Sigmoid colon (tissue), 7 donors: ENCODE data around the gene DLX1. TPM values are rescaled to one million over a fixed set of nuclear protein-coding genes. Genes with fewer than 3 reads are reported as not detected.
"Not testable (repeated sequence)": the region's sequence is repeated elsewhere in the genome, so short reads cannot be mapped to it uniquely, and the experiment has no call there.

ENCODE experiments used
- DNase-seq: peaks from one replicate; pipeline ENCODE4 v3.0.0-alpha.2; 2019
- H3K27ac ChIP-seq, 4 donors: fragments of 200-600 bp; sonication (generic); one replicate each; pipeline ENCODE4 v1.5.1; 2016 to 2019; ENCODE audit warnings: mild to moderate bottlenecking in 1 of 4
- H3K27me3 ChIP-seq, 3 donors: fragments of 200-600 bp; sonication (generic); one replicate each; pipeline ENCODE4 v1.5.1; 2019; ENCODE audit warnings: mild to moderate bottlenecking in 1 of 3
- H3K36me3 ChIP-seq, 4 donors: fragments of 200-600 bp; sonication (generic); one replicate each; pipeline ENCODE4 v1.5.1; 2016 to 2019
- H3K4me1 ChIP-seq, 4 donors: fragments of 200-600 bp; sonication (generic); one replicate each; pipeline ENCODE4 v1.5.1; 2017 to 2019
- H3K4me3 ChIP-seq, 4 donors: fragments of 200-600 bp; sonication (generic); one replicate each; pipeline ENCODE4 v1.5.1; 2017 to 2019; ENCODE audit warnings: mild to moderate bottlenecking in 2 of 4, moderate library complexity in 1 of 4
- H3K9me3 ChIP-seq, 4 donors: fragments of 200-600 bp in 3 of 4; sonication (generic) in 3 of 4; one replicate each; pipeline versions ENCODE4 v1.5.1 to v1.6.1; 2013 to 2019
- CTCF ChIP-seq, 4 experiments: fragments of 450-650 bp in 3 of 4; fragments of 200-600 bp in 1 of 4; IDR thresholded peaks; one replicate each; pipeline ENCODE4 v1.5.1; 2016 to 2019; ENCODE audit warnings: antibody characterized with exemption in 4 of 4, mild to moderate bottlenecking in 3 of 4, moderate library complexity in 2 of 4
- EP300 ChIP-seq, 4 donors: sonication (generic); formaldehyde crosslinking; IDR thresholded peaks; one replicate each; pipeline ENCODE4 v1.6.1; 2017; ENCODE audit warnings: antibody characterized with exemption in 4 of 4
- POLR2A ChIP-seq, 2 donors: fragments of 450-650 bp; IDR thresholded peaks; one replicate each; pipeline ENCODE4 v1.6.1; 2016; ENCODE audit warnings: antibody characterized with exemption in 2 of 2, mild to moderate bottlenecking in 2 of 2, moderate library complexity in 2 of 2
- POLR2AphosphoS5 ChIP-seq, 4 donors: sonication (generic); formaldehyde crosslinking; IDR thresholded peaks; one replicate each; pipeline ENCODE4 v1.6.1; 2017; ENCODE audit warnings: antibody characterized with exemption in 4 of 4
- WGBS, 2 donors: extraction: QIAGEN DNeasy Blood & Tissue Kit; methylation state at CpG; one replicate each; pipeline ENCODE4 v1.1.7; 2013; 5-methylcytosine and 5-hydroxymethylcytosine counted together
- intact Hi-C: fragments of 100-400 bp; cut with DNase I; formaldehyde crosslinking; loops from one replicate; pipeline ENCODE4 v1.15.1; 2023
- polyA plus RNA-seq, 3 donors: library from polyadenylated mRNA; stranded (reverse); fragments of 200-250 nt; gene quantifications; one replicate each; pipeline ENCODE4 v1.2.3, GENCODE V29; 2013
- total RNA-seq, 4 donors: library from RNA; depleted of rRNA; stranded (reverse); fragments of >200 nt; gene quantifications; one replicate each; pipeline ENCODE4 v1.1.0, GENCODE V29; 2016
- donor health status: healthy with polysubstance abuse.
- donor health status: Bipolar disorder and iron deficiency.
- donor health status: healthy.

DLX1 gene
- total and polyA plus RNA-seq, 7 donors, result 0.22 to 1.1 (median 0.49) TPM; not detected in 2

DNA sequence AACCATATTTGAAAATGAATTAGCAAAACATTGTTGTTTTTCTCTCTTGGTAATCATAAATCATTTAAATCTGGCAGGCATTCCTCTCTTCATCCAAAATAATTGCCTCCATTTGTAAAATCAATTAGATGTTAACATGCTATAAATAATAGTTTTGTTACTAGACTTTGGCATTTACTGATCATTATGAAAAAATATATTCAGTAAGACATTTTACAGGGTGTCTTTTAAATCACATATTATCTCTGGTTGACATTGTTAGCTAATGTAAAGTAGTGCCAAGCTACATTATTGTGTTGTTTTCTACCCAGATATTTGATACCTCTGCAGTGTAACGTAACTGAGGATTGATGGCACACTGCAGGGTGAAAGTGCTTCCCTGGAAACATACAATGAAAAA is 31.8 kb upstream of the DLX1 start:
- H3K27me3 ChIP-seq, result no peaks in the 10 kb centered on the region
- H3K27ac ChIP-seq, result no peak overlapping the region
- no peaks in the 10 kb centered on the region for H3K4me1 ChIP-seq
- no peak for TF ChIP-seq POLR2AphosphoS5 (IDR thresholded peaks at IDR 0.05)
- no peak for TF ChIP-seq EP300 (IDR thresholded peaks at IDR 0.05)
- no peak for TF ChIP-seq CTCF (IDR thresholded peaks at IDR 0.05)
- TF ChIP-seq POLR2A (IDR thresholded peaks at IDR 0.05), result no peak
- DNase-seq, result no peak
- intact Hi-C loops, result no loop called here
- H3K9me3 ChIP-seq, result no peaks in the 10 kb centered on the region
- H3K36me3 ChIP-seq, result no peaks in the 10 kb centered on the region
- no peak overlapping the region for H3K4me3 ChIP-seq
- WGBS, 2 donors, result 72 to 87% methylated on average over 1 of the region's 1 CpG

- Histone ChIP-seq H3K4me1 (no peaks in the 10 kb centered on the region), H3K4me3 (no peak overlapping the region), H3K9me3 (no peaks in the 10 kb centered on the region), H3K27me3 (no peaks in the 10 kb centered on the region), H3K27ac (no peak overlapping the region), H3K36me3 (no peaks in the 10 kb centered on the region)
- 92 to 94% methylated on average over 2 of the region's 2 CpGs for WGBS, 2 donors
- TF ChIP-seq CTCF (IDR thresholded peaks at IDR 0.05), result no peak
- no peak for TF ChIP-seq POLR2AphosphoS5 (IDR thresholded peaks at IDR 0.05)
- TF ChIP-seq EP300 (IDR thresholded peaks at IDR 0.05), result no peak
- intact Hi-C loops, result no loop called here
- no peak for DNase-seq
Observed at GRCh38 chr2:172056293-172056692, 29.0 kb upstream of the DLX1 start.

DNA sequence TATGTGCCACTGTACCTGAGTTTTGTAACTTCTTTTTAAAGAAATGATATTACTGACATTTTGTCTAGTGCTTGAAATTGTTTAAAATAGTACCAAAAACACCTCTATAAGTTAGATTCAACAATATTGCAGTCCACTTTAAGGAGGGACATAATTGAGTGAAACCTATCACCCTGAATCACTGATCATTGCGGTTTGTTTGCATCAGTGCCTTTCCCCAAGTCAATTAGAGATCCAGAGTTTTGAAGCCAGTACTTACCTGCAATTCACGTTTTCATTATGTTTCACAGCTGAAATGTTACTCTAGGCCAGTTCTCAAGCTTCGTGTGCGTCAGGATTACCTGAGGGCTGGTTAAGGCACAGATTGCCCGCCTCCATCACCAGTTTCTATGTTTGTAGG is 26.6 kb upstream of the DLX1 start:
- 97% methylated on average over 5 of the region's 5 CpGs for WGBS, 2 donors
- Histone ChIP-seq H3K27ac (no peak overlapping the region), H3K27me3 (no peaks in the 10 kb centered on the region), H3K9me3 (no peaks in the 10 kb centered on the region), H3K4me3 (no peak overlapping the region), H3K4me1 (no peaks in the 10 kb centered on the region), H3K36me3 (no peaks in the 10 kb centered on the region)
- no peak for DNase-seq
- TF ChIP-seq POLR2AphosphoS5 (IDR thresholded peaks at IDR 0.05), result no peak
- TF ChIP-seq EP300 (IDR thresholded peaks at IDR 0.05), result no peak
- TF ChIP-seq POLR2A (IDR thresholded peaks at IDR 0.05), result no peak
- TF ChIP-seq CTCF (IDR thresholded peaks at IDR 0.05), result no peak
- intact Hi-C loops, result no loop called here

- H3K4me3 ChIP-seq, DNase-seq, H3K27me3 ChIP-seq, H3K27ac ChIP-seq, H3K9me3 ChIP-seq, H3K4me1 ChIP-seq, H3K36me3 ChIP-seq, intact Hi-C loops: not testable (repeated sequence)
- WGBS, 2 donors, result 98% methylated on average over 5 of the region's 5 CpGs
Observed at GRCh38 chr2:172060118-172060517, 25.2 kb upstream of the DLX1 start.

DNA sequence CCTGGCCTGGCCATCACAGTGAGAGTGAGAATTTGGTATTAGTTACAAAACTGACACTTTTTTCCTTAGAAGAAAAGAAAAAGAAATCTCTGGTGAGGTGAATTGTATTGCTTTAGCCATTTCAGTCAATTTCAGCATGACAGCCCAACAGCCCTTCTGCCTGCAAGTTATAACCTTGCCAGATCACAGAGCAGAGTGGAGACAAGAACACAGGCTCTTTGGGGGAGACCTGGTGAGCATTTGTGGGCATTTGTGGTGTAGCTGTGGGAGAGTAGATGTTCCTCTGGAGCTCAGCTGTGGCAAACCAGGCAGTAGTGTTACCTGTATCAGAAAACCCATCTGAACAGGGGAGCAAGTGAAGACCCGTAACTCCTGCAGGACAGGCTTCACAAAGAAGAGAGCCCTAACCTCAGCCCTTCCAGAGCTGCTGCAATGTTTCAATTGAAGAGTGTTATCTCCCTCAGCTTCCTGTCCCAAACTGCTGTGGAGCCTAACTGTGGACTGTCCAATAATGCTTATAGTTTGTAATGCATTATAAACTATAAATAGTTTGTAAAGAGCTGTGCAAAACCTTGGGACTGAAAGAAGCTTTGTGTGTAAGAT is 22.8 kb upstream of the DLX1 start:
- intact Hi-C loops, result no loop called here
- DNase-seq, result no peak
- WGBS, 2 donors, result 82 to 96% methylated on average over 1 of the region's 1 CpG
- no peaks in the 10 kb centered on the region for H3K4me1 ChIP-seq
- H3K9me3 ChIP-seq, result no peaks in the 10 kb centered on the region
- H3K27ac ChIP-seq, result no peak overlapping the region
- H3K4me3 ChIP-seq, result no peak overlapping the region
- TF ChIP-seq POLR2AphosphoS5 (IDR thresholded peaks at IDR 0.05) (no peak), EP300 (IDR thresholded peaks at IDR 0.05) (no peak), CTCF (IDR thresholded peaks at IDR 0.05) (no peak), POLR2A (IDR thresholded peaks at IDR 0.05) (no peak)
- H3K36me3 ChIP-seq, result no peaks in the 10 kb centered on the region
- H3K27me3 ChIP-seq, result no peaks in the 10 kb centered on the region
